ENCODE data around the gene SSBP3.

SSBP3 gene

GRCh38 chr1:54410359-54410758 is 4.2 kb upstream of the SSBP3 start:
- no peak for DNase-seq (ENCODE audit: extremely low read depth in 1 of 2, low read depth in 1 of 2)

DNA sequence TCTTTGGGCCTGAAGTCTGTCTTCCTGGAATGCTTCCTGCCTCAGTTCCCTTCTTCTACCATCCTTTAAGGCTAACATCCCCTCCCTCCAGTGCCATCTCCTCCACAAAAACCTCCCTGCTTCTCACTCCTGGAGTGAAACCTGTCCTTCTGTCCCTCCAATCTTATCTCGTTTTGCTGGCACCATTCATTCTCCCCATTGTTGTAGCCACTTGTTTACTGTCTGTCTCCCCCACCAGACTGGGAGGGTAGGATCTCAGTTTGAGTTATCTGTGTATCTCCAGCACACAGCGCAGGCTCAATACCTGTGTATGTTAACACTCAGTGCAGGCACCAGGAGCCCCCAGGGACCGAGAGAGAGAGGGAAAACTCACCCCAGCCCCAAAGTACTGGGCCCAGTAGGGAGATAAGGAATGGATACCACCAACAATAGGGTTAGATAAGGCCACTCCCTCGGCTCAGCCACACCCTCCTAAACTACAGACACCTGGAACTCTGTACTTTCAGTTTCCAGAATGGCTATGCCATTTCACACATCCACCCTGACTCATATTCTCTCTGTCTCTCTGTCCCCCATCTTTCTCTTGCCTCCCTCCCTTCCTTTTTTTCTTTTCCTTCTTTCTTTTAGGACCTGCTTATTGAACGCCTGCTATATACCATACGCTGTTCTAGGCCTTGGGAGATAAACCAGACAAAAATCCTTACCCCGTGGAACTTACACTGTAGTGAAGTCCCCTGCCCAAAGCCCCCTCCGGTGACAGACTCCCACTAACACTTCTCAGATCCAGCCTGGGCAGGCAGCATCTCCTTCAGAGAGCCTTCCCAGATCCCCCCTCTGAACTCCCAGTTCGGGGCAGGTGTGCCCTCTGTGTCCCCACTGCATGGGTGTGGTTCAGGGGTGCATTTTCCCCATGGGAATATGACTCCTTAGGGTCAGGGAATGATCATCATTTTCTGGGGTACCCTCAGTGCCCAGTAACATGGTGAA is 3.3 kb upstream of the SSBP3 start:
- no peak for DNase-seq (ENCODE audit: extremely low read depth in 1 of 2, low read depth in 1 of 2)

DNA sequence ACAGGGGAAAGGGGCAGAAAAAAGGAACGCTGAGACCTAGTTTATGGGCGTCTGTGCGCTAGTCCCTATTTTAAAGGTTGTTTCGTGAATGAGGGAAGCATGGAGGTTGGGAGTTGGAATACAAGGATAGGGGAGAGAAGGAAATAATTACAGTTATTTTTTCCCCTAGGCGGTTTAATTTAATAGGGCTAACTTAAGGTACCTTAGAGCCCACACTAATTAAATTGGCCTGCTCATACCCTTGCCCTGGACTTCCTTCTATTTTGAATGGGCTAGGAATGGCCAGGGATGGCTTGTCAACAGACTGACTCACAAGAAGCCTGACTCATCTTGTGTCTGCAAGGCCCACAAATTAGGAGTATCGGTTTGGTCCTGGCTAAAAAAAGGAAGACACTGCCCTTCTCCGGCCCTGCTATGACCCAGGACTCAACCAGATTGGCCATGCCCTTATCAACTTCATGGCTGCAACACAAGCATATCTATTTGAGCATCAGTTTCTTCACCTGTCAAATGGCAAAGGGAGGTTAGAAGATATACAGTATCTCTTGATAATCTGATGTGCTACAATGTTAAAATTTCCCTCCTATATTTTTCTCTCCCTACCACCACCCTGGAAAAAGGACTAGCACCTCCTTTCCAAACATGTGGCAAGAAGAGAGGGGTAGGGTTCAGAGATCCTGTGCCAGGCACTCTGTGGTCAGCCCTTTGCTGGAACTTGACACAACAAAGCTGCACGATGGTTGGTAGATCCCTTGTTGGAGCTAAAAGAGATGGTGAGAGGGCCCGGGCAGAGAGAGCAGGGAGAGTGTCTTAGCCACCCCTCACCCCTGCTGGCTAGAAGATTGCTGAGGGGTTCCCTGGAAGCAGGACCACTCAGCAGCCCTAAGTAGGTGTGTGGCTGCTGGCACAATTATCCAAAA is 2.2 kb upstream of the SSBP3 start:
- DNase-seq (ENCODE audit: extremely low read depth in 1 of 2, low read depth in 1 of 2), result no peak

DNA sequence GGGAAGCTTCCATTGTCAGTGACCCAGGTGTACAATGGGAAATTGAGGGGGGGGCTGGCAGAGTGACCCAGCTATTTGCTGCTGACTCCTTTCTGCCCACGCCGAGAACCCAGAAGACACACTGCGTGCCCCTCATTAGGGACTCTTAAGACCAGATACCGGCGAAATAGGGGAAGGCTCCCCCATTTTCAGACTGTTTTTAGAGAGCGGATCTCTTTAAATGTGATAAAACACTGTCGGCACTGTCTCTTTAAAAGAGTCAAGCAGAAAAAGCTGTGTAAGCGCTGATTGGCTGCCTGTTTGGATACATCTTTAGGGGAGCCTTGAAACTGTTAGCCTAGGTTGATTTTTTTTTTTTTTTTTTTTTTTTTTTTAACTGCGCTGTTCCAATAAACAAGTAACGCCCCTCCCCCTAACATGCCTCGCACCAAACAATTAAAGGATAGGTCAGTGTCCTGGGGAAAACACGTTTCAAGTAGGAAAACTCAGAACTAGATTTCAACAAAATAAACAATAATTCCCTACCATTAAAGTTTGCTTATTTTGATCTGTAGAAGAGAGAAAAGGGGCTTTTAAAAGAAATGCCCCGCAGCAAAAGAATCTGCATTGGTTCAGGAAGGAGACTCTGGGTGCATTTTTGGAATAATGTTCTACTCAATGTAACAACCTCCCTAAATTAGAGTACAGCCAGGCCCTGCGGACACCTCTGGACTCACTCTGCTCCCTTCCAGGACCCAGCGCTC is 1.4 kb upstream of the SSBP3 start:
- peak; percentile 25 to 41 for DNase-seq (ENCODE audit: extremely low read depth in 1 of 2, low read depth in 1 of 2)

DNA sequence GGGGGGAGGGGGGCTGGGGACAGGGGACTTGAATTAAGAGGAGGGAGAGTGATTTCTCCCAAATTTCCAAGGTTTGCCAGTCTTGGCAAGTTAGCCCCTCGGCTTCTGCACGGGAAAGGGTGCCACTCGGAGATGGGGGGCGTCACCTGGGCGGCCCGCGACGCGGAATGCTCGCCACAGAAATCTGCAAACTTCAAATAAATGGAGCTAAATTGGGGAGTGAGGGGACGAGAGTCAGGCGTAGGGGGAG is 885 bp upstream of the SSBP3 start:
- DNase-seq (ENCODE audit: extremely low read depth in 1 of 2, low read depth in 1 of 2), result no peak

- no peak for DNase-seq (ENCODE audit: extremely low read depth in 1 of 2, low read depth in 1 of 2)
These were observed 298 bp downstream of the SSBP3 start for GRCh38 chr1:54405898-54406293.

GRCh38 chr1:54404939-54405897 is 976 bp downstream of the SSBP3 start:
- DNase-seq (ENCODE audit: extremely low read depth in 1 of 2, low read depth in 1 of 2), result no peak

- DNase-seq (ENCODE audit: extremely low read depth in 1 of 2, low read depth in 1 of 2), result no peak
These were observed 1.9 kb downstream of the SSBP3 start for GRCh38 chr1:54404263-54404662.

- no peak for DNase-seq (ENCODE audit: extremely low read depth in 1 of 2, low read depth in 1 of 2)
These were observed 2.4 kb downstream of the SSBP3 start for GRCh38 chr1:54403808-54404261.

- DNase-seq (ENCODE audit: extremely low read depth in 1 of 2, low read depth in 1 of 2), result no peak
These were observed 2.8 kb downstream of the SSBP3 start for GRCh38 chr1:54403405-54403804.

DNA sequence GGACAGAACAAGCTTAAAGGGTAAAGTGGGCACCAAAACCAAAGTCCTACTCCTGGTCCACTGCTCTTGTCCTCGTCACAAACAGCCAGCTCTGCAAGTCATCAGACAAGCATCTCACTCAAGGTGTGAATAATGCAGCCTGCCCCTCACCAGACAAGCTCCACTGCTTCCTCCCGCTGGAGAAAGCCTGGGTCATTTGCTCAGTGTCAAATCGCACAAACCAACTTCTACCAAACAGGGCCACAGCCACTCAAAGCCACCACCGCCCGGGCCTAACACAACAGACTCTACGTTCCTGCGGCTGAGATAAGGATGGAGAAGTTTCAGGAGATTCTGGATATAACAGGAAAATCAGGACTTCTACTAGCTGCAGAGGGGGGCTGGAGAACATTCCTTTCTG is 3.3 kb downstream of the SSBP3 start:
- no peak for DNase-seq (ENCODE audit: extremely low read depth in 1 of 2, low read depth in 1 of 2)

DNA sequence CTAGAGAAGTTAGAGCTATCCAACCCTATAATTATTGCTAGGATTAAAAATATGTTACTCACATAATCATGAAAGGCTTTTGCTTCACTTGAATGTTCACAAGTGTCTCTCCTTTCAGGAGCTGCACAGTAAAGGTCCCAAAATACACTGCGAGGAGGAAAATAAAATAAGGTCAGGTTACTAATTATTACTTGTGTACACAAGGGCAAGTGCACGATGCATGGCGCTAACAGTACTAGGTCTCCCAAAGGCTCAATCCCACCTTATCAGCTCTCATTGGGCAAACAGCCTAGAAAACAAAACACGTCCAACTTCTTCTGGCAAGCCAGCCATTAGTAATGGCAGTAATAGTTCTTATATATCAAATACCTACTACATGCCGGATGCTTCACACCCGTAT is 4.4 kb downstream of the SSBP3 start:
- DNase-seq (ENCODE audit: extremely low read depth in 1 of 2, low read depth in 1 of 2), result no peak

- no peak for DNase-seq (ENCODE audit: extremely low read depth in 1 of 2, low read depth in 1 of 2)
These were observed 5.9 kb downstream of the SSBP3 start for GRCh38 chr1:54400329-54400728.

DNA sequence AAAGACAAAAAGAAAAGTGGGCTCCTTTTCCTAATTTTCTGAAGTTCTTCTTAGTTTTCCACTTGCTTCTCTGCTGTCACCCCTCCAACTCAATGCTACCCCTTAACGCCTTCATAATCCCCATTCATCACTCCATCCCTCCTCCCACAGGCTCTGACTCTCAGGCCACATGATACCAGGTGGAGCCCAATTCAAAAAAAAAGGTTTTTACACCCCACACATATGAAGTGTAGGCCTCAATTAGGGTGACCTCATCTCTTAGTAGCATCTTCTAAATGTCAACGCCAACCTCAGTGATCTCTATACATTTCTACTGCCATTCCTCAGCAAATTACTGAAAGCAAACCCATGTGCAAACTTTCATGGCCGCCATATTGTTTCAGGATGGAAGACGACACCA is 6.4 kb downstream of the SSBP3 start:
- no peak for DNase-seq (ENCODE audit: extremely low read depth in 1 of 2, low read depth in 1 of 2)

GRCh38 chr1:54398963-54399528 is 7.1 kb downstream of the SSBP3 start:
- DNase-seq (ENCODE audit: extremely low read depth in 1 of 2, low read depth in 1 of 2), result no peak

DNA sequence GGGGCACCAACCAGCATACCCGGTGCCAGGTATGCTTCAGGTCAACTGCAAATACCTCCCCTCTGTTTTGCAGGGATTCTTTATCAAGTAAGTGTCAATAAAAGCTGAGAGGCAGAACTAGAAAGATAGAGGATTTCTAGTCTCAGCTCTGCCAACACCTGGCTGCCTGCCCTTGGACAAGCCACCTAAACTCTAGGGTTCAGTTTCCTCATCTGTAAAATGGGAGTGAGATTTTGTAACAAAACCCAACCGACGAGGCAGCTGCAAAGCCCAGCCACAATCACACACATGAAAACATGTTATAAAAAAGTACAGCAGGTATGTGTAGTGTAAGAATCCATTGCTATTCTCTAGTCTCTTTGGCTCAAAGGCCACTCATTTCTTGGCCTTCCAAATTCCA is 8.2 kb downstream of the SSBP3 start:
- DNase-seq (ENCODE audit: extremely low read depth in 1 of 2, low read depth in 1 of 2), result no peak

DNA sequence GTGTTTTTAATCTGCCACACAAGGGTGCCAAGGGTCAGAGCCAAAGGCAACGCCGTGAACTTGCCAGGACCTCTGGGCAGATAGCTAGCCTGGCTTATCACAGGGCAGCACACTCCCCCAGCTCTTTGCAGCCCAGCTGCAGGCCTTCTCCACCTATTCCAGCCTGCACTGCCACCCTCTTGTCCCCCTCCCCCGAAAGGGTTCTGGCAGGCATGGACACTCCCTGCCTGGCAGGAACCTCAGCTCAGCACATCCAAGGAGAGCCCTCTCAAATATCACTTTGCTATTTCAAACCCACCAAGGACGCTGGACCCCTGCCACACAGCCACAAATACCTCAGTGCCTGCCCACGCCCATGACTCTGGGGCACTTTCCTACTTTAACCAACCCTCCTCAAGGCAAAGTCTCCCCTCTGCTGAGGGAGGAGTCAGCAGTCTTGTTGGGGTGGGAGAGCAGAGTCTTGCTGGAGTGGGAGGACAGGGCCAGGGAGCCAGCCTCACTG is 9.1 kb downstream of the SSBP3 start:
- no peak for DNase-seq (ENCODE audit: extremely low read depth in 1 of 2, low read depth in 1 of 2)

DNA sequence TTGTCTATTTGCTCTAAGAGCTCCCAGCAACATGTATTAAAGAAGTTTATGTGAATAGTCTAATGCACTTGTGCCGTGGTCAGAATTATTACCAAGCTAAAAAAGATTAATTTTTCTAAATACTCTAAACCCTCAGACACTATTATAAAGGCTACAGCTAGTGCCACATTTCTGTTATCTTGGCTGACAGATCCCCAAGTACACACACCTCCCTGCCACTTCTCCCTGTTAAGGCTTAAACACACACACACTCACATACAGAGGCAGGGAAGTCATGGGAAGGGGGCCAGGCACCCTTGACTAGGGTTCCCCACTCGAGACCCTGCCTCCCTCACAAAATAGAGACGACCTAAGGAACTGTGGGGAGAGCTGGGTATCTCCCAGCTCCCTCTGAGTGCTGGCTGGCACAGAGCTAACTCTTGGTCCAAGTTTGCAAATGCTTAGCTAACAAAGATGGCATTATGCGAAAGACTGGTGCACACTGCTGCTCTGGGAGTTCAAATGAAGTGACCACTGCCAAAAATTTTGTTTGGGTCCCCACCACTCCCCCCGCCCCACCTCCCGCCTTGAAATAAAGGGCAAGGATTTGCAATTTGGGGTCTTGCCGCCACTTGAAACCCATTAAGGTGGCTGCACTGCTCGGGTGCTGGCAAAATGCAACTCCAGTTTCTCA is 9.8 kb downstream of the SSBP3 start:
- DNase-seq (ENCODE audit: extremely low read depth in 1 of 2, low read depth in 1 of 2), result no peak
